ENCODE data around the gene C10orf143.

- TF ChIP-seq CTCF (IDR thresholded peaks at IDR 0.05; ENCODE audit: low read depth, low read length) (no peak), EZH2phosphoT487 (IDR thresholded peaks at IDR 0.05; ENCODE audit: low read depth) (no peak)
These were observed 47.7 kb downstream of the C10orf143 start for GRCh38 chr10:130062976-130063375.
